Germinal center (tissue), 1 donor: ENCODE measurements around the gene SLC25A21.
"Not testable (repeated sequence)": the region's sequence is repeated elsewhere in the genome, so short reads cannot be mapped to it uniquely, and the experiment has no call there.

ENCODE experiments used
- DNase-seq: peaks from one replicate; pipeline ENCODE4 v3.0.0; 2012; ENCODE audit warnings: mixed read lengths, low spot score

SLC25A21 gene

GRCh38 chr14:36986407-36986806 is 186.0 kb downstream of the SLC25A21 start:
- no peak for DNase-seq

GRCh38 chr14:36981832-36982529 is 190.4 kb downstream of the SLC25A21 start:
- no peak for DNase-seq

GRCh38 chr14:36980413-36980812 is 192.0 kb downstream of the SLC25A21 start:
- DNase-seq = not testable (repeated sequence)

- DNase-seq = no peak
Measured at GRCh38 chr14:36979863-36980262, 192.5 kb downstream of the SLC25A21 start.

- DNase-seq = no peak
Measured at GRCh38 chr14:36976571-36977023, 195.8 kb downstream of the SLC25A21 start.

GRCh38 chr14:36975834-36976233 is 196.6 kb downstream of the SLC25A21 start:
- DNase-seq = no peak

GRCh38 chr14:36974985-36975384 is 197.4 kb downstream of the SLC25A21 start:
- no peak for DNase-seq

GRCh38 chr14:36973806-36974442 is 198.5 kb downstream of the SLC25A21 start:
- no peak for DNase-seq

GRCh38 chr14:36971263-36971855 is 201.0 kb downstream of the SLC25A21 start:
- no peak for DNase-seq

- no peak for DNase-seq
Measured at GRCh38 chr14:36967892-36968555, 204.4 kb downstream of the SLC25A21 start.

GRCh38 chr14:36955967-36956366 is 216.4 kb downstream of the SLC25A21 start:
- no peak for DNase-seq

- no peak for DNase-seq
Measured at GRCh38 chr14:36955376-36955775, 217.0 kb downstream of the SLC25A21 start.

- no peak for DNase-seq
Measured at GRCh38 chr14:36952689-36953088, 219.7 kb downstream of the SLC25A21 start.

- DNase-seq = no peak
Measured at GRCh38 chr14:36951380-36951911, 221.0 kb downstream of the SLC25A21 start.

GRCh38 chr14:36950812-36951211 is 221.6 kb downstream of the SLC25A21 start:
- no peak for DNase-seq

- no peak for DNase-seq
Measured at GRCh38 chr14:36949371-36949770, 223.0 kb downstream of the SLC25A21 start.

GRCh38 chr14:36948157-36948859 is 224.1 kb downstream of the SLC25A21 start:
- no peak for DNase-seq

GRCh38 chr14:36947362-36947761 is 225.0 kb downstream of the SLC25A21 start:
- DNase-seq = no peak

- DNase-seq = no peak
Measured at GRCh38 chr14:36946872-36947271, 225.5 kb downstream of the SLC25A21 start.

GRCh38 chr14:36944307-36945010 is 227.9 kb downstream of the SLC25A21 start:
- DNase-seq = no peak
